Stimulated activated naive CD4-positive, alpha-beta T cell (primary cell): ENCODE results near the gene TRMU.
"Not testable (repeated sequence)": the region's sequence is repeated elsewhere in the genome, so short reads cannot be mapped to it uniquely, and the experiment has no call there.

Experiments used
- DNase-seq, 6 experiments: peaks; one replicate each; lab custom pipeline; 2025; lab: John Stamatoyannopoulos, UW

TRMU gene

GRCh38 chr22:46299101-46299500 lies 36.4 kb upstream of the TRMU start:
- no peak for DNase-seq

GRCh38 chr22:46300491-46300890 lies 35.0 kb upstream of the TRMU start:
- DNase-seq: no peak

- no peak for DNase-seq
Measured at GRCh38 chr22:46303347-46303965, 32.1 kb upstream of the TRMU start.

GRCh38 chr22:46308283-46308988 lies 27.1 kb upstream of the TRMU start:
- no peak for DNase-seq

- DNase-seq: no peak
Measured at GRCh38 chr22:46309526-46310085, 25.9 kb upstream of the TRMU start.

- no peak for DNase-seq
Measured at GRCh38 chr22:46312056-46312455, 23.5 kb upstream of the TRMU start.

- not testable (repeated sequence) for DNase-seq
Measured at GRCh38 chr22:46312848-46313247, 22.7 kb upstream of the TRMU start.

- no peak for DNase-seq
Measured at GRCh38 chr22:46315976-46316375, 19.5 kb upstream of the TRMU start.

GRCh38 chr22:46317646-46318045 lies 17.9 kb upstream of the TRMU start:
- DNase-seq: no peak

- DNase-seq: no peak
Measured at GRCh38 chr22:46318576-46318975, 16.9 kb upstream of the TRMU start.

- DNase-seq: no peak
Measured at GRCh38 chr22:46319319-46319718, 16.2 kb upstream of the TRMU start.

GRCh38 chr22:46320166-46320710 lies 15.3 kb upstream of the TRMU start:
- no peak for DNase-seq

GRCh38 chr22:46320716-46321386 lies 14.7 kb upstream of the TRMU start:
- DNase-seq: no peak

GRCh38 chr22:46322711-46323110 lies 12.8 kb upstream of the TRMU start:
- no peak for DNase-seq

- DNase-seq: no peak
Measured at GRCh38 chr22:46323162-46323561, 12.4 kb upstream of the TRMU start.

- no peak for DNase-seq
Measured at GRCh38 chr22:46326066-46326680, 9.3 kb upstream of the TRMU start.

- no peak for DNase-seq
Measured at GRCh38 chr22:46327691-46328465, 7.6 kb upstream of the TRMU start.

GRCh38 chr22:46328797-46329196 lies 6.7 kb upstream of the TRMU start:
- no peak for DNase-seq

GRCh38 chr22:46329616-46330015 lies 5.9 kb upstream of the TRMU start:
- no peak for DNase-seq

GRCh38 chr22:46330426-46330825 lies 5.1 kb upstream of the TRMU start:
- no peak for DNase-seq

GRCh38 chr22:46331496-46331895 lies 4.0 kb upstream of the TRMU start:
- no peak for DNase-seq
